Large intestine (tissue), 3 donors: ENCODE measurements around the gene XKR7. TPM values are rescaled to one million over a fixed set of nuclear protein-coding genes. Genes with fewer than 3 reads are reported as not detected.

Experiments
- DNase-seq, 2 donors: peaks; one replicate each; pipeline versions ENCODE4 v3.0.0 to v3.0.0-alpha.2; 2013
- H3K27ac ChIP-seq: one replicate; pipeline ENCODE4 v1.5.1; 2013; ENCODE audit warnings: low read length
- H3K27me3 ChIP-seq: 2 replicates; pipeline ENCODE4 v1.6.1; 2013; ENCODE audit warnings: low read length; ENCODE audit not compliant: control insufficient read depth, insufficient read depth
- H3K36me3 ChIP-seq: 2 replicates; pipeline ENCODE4 v1.6.1; 2013; ENCODE audit warnings: low read length; ENCODE audit not compliant: control insufficient read depth, insufficient read depth
- H3K4me1 ChIP-seq: one replicate; pipeline ENCODE4 v1.6.1; 2013; ENCODE audit warnings: low read length; ENCODE audit not compliant: control insufficient read depth, insufficient read depth
- H3K4me3 ChIP-seq: one replicate; pipeline ENCODE4 v1.5.1; 2013; ENCODE audit warnings: low read length
- H3K9me3 ChIP-seq: one replicate; pipeline ENCODE4 v1.6.1; 2013; ENCODE audit warnings: mild to moderate bottlenecking, low read depth, low read length, moderate library complexity; ENCODE audit not compliant: control insufficient read depth
- WGBS: methylation state at CpG from one replicate; pipeline ENCODE4 v1.1.5; 2013; ENCODE audit warnings: low lambda C conversion rate; ENCODE audit not compliant: insufficient coverage; 5-methylcytosine and 5-hydroxymethylcytosine counted together
- polyA plus RNA-seq: library from polyadenylated mRNA; unstranded; fragments of 120-200 nt; gene quantifications from one replicate; pipeline ENCODE4 v1.2.1, GENCODE V29; 2013

The XKR7 gene
- polyA plus RNA-seq, 1 donor, result 0.81 TPM

DNA sequence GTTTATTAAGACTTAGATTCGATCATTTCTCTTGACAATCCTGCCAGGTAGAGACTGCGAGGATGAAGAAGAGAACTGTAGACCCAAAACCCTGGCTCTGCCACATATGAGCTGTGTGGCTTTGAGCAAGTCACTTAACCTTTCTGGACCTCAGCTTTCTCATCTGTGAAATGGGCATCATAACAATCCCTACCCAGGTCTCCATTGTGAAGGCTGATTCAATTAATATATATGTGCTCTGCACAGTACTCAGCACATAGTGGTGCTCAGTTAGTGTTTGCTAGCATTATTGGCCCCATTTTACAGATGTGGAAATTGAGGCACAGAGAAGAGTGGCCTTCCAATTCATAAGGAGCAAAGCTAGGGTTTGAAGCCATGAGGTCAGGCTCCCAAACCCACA, 7.9 kb downstream of the XKR7 start:
- Histone ChIP-seq H3K4me1 (no peaks in the 10 kb centered on the region), H3K9me3 (no peaks in the 10 kb centered on the region), H3K36me3 (no peaks in the 10 kb centered on the region), H3K27ac (no peak overlapping the region), H3K4me3 (no peak overlapping the region), H3K27me3 (peaks cover 13% of the 10 kb centered on the region)
- no CpG with 5 or more reads among the region's 2 CpGs for WGBS
- DNase-seq, result no peak

GRCh38 chr20:31977080-31977479, 9.1 kb downstream of the XKR7 start:
- WGBS, result no CpG with 5 or more reads among the region's 4 CpGs
- H3K9me3 ChIP-seq, result no peaks in the 10 kb centered on the region
- no peak overlapping the region for H3K4me3 ChIP-seq
- no peak for DNase-seq
- no peak overlapping the region for H3K27ac ChIP-seq
- H3K36me3 ChIP-seq, result no peaks in the 10 kb centered on the region
- no peaks in the 10 kb centered on the region for H3K4me1 ChIP-seq
- H3K27me3 ChIP-seq, result peaks cover 11% of the 10 kb centered on the region

DNA sequence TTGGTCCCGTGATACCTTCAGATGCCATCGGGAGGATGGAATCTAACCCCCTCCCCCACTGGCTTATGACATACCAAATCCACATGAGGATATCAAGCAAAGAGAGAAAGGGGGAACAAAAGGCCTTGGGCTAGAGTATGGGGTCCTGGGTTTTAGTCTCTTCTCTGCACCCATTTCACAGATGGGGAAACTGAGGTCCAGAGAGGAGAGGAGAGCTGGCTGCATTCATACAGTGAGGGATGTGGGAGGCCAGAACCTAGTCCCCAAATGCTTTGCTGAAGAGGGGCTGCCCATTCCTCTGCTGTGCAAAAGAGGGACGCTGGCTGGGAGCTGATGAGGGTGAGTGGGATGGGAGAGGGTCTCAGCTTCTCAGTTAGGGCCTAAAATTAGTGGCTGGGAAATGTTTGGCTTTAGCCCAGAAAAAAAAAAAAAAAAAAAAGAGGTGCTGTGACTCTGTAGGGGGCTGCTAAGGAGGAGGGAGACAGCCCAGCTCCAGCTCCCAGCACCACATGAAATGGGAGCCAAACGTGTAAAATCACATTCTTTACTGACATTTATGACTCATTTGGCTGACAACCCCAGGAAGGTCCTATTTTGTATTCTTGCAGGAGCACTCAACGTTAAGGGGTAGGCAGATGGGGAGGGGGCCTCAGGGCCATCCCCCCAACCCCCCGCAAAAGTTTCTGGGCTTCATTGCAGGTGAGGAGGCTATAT, 11.9 kb downstream of the XKR7 start:
- no peak overlapping the region for H3K4me3 ChIP-seq
- WGBS, result 0% methylated on average over 1 of the region's 6 CpGs
- peaks cover 6% of the 10 kb centered on the region for H3K27me3 ChIP-seq
- no peaks in the 10 kb centered on the region for H3K36me3 ChIP-seq
- no peaks in the 10 kb centered on the region for H3K9me3 ChIP-seq
- H3K27ac ChIP-seq, result no peak overlapping the region
- no peaks in the 10 kb centered on the region for H3K4me1 ChIP-seq
- no peak for DNase-seq

GRCh38 chr20:31981784-31982183, 13.8 kb downstream of the XKR7 start:
- no peaks in the 10 kb centered on the region for H3K9me3 ChIP-seq
- H3K4me1 ChIP-seq, result no peaks in the 10 kb centered on the region
- no peak for DNase-seq
- no peaks in the 10 kb centered on the region for H3K27me3 ChIP-seq
- no peak overlapping the region for H3K4me3 ChIP-seq
- WGBS, result 83% methylated on average over 2 of the region's 2 CpGs
- no peak overlapping the region for H3K27ac ChIP-seq
- no peaks in the 10 kb centered on the region for H3K36me3 ChIP-seq

GRCh38 chr20:31984981-31985471, 17.1 kb downstream of the XKR7 start:
- H3K27ac ChIP-seq, result no peak overlapping the region
- H3K9me3 ChIP-seq, result no peaks in the 10 kb centered on the region
- H3K4me1 ChIP-seq, result no peaks in the 10 kb centered on the region
- DNase-seq, result no peak
- no peak overlapping the region for H3K4me3 ChIP-seq
- H3K27me3 ChIP-seq, result no peaks in the 10 kb centered on the region
- no peaks in the 10 kb centered on the region for H3K36me3 ChIP-seq
- no CpG with 5 or more reads among the region's 6 CpGs for WGBS

GRCh38 chr20:31987744-31988143, 19.8 kb downstream of the XKR7 start:
- H3K4me3 ChIP-seq, result no peak overlapping the region
- H3K9me3 ChIP-seq, result no peaks in the 10 kb centered on the region
- no peaks in the 10 kb centered on the region for H3K36me3 ChIP-seq
- H3K27ac ChIP-seq, result no peak overlapping the region
- DNase-seq, result no peak
- no peaks in the 10 kb centered on the region for H3K4me1 ChIP-seq
- peaks cover 4% of the 10 kb centered on the region for H3K27me3 ChIP-seq
- WGBS, result no CpG with 5 or more reads among the region's 1 CpG

DNA sequence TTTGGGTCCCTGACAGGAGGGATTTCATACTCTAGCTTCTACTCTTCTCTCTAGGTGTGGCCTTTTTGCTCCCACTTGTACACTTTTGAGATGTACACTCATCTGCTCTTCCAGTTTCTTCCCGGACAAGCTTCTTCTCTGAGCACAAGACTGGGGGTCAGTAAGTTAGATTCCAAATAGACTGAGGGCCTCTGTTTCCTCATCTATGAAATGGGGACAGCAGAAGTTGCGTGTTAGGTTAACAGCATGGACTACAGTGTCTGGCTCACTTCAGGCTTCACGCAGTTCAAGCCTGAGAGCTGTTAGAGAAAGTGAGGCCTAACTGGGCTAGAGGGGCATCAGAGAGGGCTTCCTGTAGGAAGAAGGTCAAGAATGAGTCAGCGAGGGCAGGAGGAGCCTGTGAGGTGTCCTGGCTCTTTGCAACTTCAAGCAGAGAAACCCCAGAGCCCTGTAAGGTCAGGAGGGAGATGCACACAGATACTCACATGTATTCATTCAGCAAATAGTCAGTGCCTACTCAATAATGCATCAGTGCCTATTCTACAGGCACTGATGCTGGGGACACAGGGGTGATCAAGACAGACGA, 20.6 kb downstream of the XKR7 start:
- Histone ChIP-seq H3K27me3 (peaks cover 12% of the 10 kb centered on the region), H3K4me1 (no peaks in the 10 kb centered on the region), H3K27ac (no peak overlapping the region), H3K9me3 (no peaks in the 10 kb centered on the region), H3K4me3 (no peak overlapping the region), H3K36me3 (no peaks in the 10 kb centered on the region)
- DNase-seq, result no peak
- no CpG with 5 or more reads among the region's 5 CpGs for WGBS

DNA sequence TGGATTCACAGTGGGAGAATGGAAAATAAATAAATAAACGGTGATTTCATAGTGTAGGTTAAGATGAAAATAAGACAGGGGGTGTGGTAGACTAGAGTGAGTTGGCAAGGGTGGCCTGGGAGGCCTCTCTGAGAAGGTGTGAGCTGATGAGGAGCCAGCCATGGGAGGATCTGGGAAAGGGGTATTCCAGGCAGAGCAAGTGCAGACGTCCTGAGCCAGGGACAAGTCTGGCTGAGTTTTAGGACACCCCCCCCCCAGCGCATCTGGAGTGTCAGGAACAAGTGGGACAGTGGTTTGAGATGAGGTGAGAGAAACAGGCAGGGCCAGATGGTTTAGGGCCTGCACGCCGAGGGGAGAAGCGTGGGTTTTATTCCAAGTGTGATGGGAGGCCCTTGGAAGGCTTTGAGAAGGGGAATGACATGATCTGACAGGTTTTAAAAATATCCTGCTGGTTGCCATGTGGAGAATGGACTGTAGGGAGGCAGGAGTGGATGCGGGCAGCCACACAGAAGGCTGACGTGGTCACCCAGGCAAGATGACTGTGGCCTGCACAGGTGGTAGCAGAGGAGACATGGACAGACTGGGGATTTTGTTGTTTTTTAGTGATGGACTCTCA, 21.2 kb downstream of the XKR7 start:
- Histone ChIP-seq H3K27ac (no peak overlapping the region), H3K4me1 (no peaks in the 10 kb centered on the region), H3K36me3 (no peaks in the 10 kb centered on the region), H3K4me3 (no peak overlapping the region), H3K27me3 (peaks cover 18% of the 10 kb centered on the region), H3K9me3 (no peaks in the 10 kb centered on the region)
- 90% methylated on average over 4 of the region's 8 CpGs for WGBS
- no peak for DNase-seq

GRCh38 chr20:31990641-31991338, 22.8 kb downstream of the XKR7 start:
- 100% methylated on average over 1 of the region's 6 CpGs for WGBS
- no peaks in the 10 kb centered on the region for H3K4me1 ChIP-seq
- H3K36me3 ChIP-seq, result no peaks in the 10 kb centered on the region
- no peaks in the 10 kb centered on the region for H3K9me3 ChIP-seq
- no peak overlapping the region for H3K27ac ChIP-seq
- no peak overlapping the region for H3K4me3 ChIP-seq
- no peak for DNase-seq
- H3K27me3 ChIP-seq, result peaks cover 34% of the 10 kb centered on the region

DNA sequence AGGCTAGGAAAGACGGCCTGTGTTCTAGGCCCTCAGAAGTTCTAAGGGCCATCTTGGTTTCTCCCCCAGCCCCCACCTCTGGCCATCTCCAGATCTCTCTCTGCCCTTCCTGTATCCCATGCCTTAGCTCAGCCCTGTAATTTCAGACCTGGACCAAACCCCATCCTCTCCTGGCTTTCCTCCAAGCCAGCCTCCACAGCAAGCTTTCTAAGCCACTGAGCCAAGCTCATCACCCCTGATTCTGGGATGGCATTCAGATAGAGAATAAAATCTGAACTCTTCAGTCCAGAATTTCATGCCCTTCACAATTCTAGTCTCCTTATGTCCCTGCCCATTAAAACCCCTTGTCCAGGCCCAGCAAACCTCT, 23.4 kb downstream of the XKR7 start:
- Histone ChIP-seq H3K36me3 (no peaks in the 10 kb centered on the region), H3K27ac (no peak overlapping the region), H3K27me3 (peaks cover 37% of the 10 kb centered on the region), H3K4me3 (no peak overlapping the region), H3K9me3 (no peaks in the 10 kb centered on the region), H3K4me1 (no peaks in the 10 kb centered on the region)
- no CpG with 5 or more reads among the region's 1 CpG for WGBS
- DNase-seq, result no peak
